Colonic mucosa (tissue), 4 donors: ENCODE data around the gene NDUFA13. TPM values are rescaled to one million over a fixed set of nuclear protein-coding genes. Genes with fewer than 3 reads are reported as not detected.

Experiments
- DNase-seq: peaks from one replicate; pipeline ENCODE4 v3.0.0-alpha.2; 2020
- H3K27ac ChIP-seq: fragments of 200-600 bp; one replicate; pipeline ENCODE4 v1.8.0; 2021
- H3K27me3 ChIP-seq: fragments of 200-600 bp; one replicate; pipeline ENCODE4 v1.8.0; 2021
- H3K36me3 ChIP-seq: fragments of 200-600 bp; one replicate; pipeline ENCODE4 v1.8.0; 2021
- H3K4me1 ChIP-seq: fragments of 200-600 bp; one replicate; pipeline ENCODE4 v1.8.0; 2021; ENCODE audit warnings: mild to moderate bottlenecking
- H3K4me3 ChIP-seq: fragments of 200-600 bp; one replicate; pipeline ENCODE4 v1.8.0; 2021
- H3K9ac ChIP-seq, 2 donors: one replicate each; pipeline ENCODE4 v1.7.0; 2013; ENCODE audit warnings: control low read depth in 2 of 2, low read depth in 2 of 2, low read length in 2 of 2
- H3K9me3 ChIP-seq: fragments of 200-600 bp; one replicate; pipeline ENCODE4 v1.8.0; 2021
- intact Hi-C: fragments of 100-400 bp; cut with DNase I; formaldehyde crosslinking; loops from one replicate; pipeline ENCODE4 v1.14.1; 2022
- total RNA-seq, 2 donors: library from RNA; stranded (reverse); fragmentation: NEBNext Ultra II Directional in 1 of 2; extraction: Animal tissue kit (Norgen Biotek cat#: 25700) in 1 of 2; gene quantifications; one replicate each; pipeline ENCODE4 v1.2.1, GENCODE V29; 2021
- TF ChIP-seq, protein P1 (sequence below): fragments of 200-600 bp; IDR thresholded peaks from one replicate; pipeline ENCODE4 v1.8.0; 2022; ENCODE audit warnings: antibody characterized with exemption, mild to moderate bottlenecking
- donor health status: healthy.
- donor health status: DM: no; HTN: no; CAD: no.
- donor health status: DM: no; HTN: no; CAD: no.

The NDUFA13 gene
- total RNA-seq, 2 donors from 2014 or later: 399 to 494 TPM

DNA sequence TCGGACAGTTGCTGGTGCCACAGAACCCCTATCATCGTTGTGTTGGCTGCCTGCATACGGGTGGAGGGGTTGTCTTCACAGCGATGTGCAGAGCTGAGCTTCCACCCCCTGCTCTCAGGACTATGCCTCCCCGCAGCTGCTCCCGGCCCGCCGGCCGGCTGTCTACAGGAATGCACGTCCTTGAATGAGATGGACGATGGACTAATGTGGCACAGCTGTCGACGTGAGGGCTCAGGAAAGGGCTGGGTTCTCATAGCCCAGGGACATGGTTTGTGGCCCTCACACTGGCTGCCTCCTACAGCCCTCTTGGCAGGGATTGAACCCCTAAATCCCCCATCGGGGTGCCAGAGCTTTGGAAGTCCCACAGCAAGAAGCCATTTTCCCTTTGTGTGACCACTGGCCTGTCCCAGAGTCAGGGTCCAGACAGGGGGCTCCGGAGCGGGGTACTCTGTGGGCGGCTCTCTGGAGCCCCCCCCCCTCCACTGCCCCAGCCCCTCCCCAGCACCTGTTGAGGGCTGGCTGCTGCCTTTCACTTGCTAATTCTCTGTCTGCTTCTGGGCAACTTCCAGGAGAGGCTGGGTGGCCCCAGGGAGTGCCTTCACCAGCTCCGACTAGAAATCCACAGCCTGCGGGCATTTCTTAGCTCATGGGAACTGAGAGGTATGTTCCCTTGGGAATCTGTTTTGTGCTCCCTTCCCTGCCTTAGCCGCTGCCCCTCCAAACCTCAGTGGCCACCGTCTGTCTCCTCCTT lies 40.8 kb upstream of the NDUFA13 start:
- H3K9me3 ChIP-seq: no peaks in the 10 kb centered on the region
- no peak overlapping the region for H3K27ac ChIP-seq
- TF ChIP-seq, protein P1, sequence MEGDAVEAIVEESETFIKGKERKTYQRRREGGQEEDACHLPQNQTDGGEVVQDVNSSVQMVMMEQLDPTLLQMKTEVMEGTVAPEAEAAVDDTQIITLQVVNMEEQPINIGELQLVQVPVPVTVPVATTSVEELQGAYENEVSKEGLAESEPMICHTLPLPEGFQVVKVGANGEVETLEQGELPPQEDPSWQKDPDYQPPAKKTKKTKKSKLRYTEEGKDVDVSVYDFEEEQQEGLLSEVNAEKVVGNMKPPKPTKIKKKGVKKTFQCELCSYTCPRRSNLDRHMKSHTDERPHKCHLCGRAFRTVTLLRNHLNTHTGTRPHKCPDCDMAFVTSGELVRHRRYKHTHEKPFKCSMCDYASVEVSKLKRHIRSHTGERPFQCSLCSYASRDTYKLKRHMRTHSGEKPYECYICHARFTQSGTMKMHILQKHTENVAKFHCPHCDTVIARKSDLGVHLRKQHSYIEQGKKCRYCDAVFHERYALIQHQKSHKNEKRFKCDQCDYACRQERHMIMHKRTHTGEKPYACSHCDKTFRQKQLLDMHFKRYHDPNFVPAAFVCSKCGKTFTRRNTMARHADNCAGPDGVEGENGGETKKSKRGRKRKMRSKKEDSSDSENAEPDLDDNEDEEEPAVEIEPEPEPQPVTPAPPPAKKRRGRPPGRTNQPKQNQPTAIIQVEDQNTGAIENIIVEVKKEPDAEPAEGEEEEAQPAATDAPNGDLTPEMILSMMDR: no peak
- no peak overlapping the region for H3K4me3 ChIP-seq
- intact Hi-C loops: no loop called here
- H3K4me1 ChIP-seq: peaks cover 8% of the 10 kb centered on the region
- H3K9ac ChIP-seq: no peak overlapping the region
- H3K27me3 ChIP-seq: no peaks in the 10 kb centered on the region
- no peaks in the 10 kb centered on the region for H3K36me3 ChIP-seq
- DNase-seq: no peak

DNA sequence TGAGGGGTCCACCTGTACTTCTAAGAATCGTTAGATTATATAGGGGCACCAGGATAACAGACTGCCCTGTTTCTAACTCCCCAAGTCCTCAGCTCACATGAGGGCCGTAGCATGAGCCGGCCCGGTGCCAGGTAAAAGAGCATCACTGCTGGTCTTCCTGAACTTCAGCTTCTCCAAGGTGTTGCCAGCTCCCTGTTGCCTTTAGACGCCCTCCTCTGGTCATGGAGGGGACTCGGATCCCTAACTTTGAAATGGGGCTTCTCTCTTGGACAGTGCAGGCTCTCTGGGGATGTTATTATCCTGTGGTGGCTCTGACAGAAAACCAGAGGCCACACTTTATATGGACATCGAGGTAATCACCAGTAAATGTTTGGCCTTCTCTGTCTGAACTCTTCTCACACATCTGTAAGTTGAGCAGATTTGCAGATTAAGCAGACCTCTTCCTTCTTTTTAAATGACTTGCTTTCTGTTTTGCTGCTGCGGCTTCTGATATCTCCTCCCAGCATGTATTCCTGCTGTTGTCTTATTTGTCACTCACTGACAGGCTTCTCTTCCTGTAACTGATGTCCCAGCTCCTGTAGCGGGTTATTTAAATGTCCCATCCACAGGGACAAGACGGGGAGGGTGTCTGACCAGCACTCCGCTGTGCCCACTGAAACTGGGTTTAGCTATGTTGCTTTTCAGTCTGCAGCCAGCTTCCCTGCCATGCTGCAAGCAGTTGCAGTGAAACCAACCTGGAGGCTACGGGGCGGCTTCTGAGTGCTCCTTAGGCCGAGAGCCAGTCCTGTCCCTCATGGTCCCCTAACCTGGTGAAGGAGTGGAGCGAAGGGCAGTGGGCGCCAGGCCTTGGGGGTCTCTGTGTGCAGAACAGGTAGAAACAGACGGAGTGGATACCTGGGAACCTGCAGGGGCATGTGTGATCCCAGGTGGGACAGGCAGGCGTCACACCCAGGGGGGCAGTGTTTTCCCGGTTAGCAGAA lies 39.9 kb upstream of the NDUFA13 start:
- intact Hi-C loops: no loop called here
- Histone ChIP-seq H3K4me1 (peaks cover 8% of the 10 kb centered on the region), H3K9me3 (no peaks in the 10 kb centered on the region), H3K9ac (peak overlapping the region in 1 of 2 donors; percentile 26), H3K4me3 (no peak overlapping the region), H3K36me3 (no peaks in the 10 kb centered on the region), H3K27ac (no peak overlapping the region), H3K27me3 (no peaks in the 10 kb centered on the region)
- DNase-seq: no peak
- TF ChIP-seq, protein P1: no peak

DNA sequence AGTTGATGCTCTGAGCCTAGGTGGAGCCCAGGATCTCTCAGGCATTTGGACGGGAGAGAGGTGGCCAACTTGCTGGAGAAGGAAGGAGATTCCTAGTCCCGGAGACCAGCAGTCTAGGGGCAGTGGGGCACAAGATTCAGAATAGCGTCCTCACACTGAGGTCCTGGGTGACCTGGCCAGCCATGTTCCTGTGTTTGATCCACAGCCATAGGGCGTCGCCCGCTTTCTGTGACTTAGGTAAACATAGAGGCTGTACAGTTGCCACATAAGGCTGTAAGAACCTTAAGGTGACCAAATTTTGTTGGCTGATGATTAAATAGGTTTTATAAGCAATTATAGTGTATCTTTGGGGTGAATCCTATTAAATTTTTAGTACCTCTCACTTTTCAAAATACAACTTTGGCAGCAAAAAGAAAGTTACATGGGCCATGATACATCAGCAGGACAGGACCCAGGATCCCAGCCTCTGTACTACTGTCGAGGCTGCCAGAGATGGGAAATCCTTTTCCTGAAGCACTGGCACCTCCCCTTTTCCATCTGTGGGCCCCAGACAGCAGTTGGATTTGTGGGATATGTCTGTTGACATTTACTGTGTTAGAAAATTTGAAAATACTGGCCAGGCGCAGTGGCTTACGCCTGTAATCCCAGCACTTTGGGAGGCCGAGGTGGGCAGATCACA lies 38.2 kb upstream of the NDUFA13 start:
- no peaks in the 10 kb centered on the region for H3K27me3 ChIP-seq
- H3K36me3 ChIP-seq: no peaks in the 10 kb centered on the region
- H3K9me3 ChIP-seq: no peaks in the 10 kb centered on the region
- TF ChIP-seq, protein P1: no peak
- H3K27ac ChIP-seq: no peak overlapping the region
- H3K4me1 ChIP-seq: peaks cover 8% of the 10 kb centered on the region
- peak; percentile 75 for DNase-seq
- intact Hi-C loops: no loop called here
- H3K9ac ChIP-seq: no peak overlapping the region
- H3K4me3 ChIP-seq: no peak overlapping the region

DNA sequence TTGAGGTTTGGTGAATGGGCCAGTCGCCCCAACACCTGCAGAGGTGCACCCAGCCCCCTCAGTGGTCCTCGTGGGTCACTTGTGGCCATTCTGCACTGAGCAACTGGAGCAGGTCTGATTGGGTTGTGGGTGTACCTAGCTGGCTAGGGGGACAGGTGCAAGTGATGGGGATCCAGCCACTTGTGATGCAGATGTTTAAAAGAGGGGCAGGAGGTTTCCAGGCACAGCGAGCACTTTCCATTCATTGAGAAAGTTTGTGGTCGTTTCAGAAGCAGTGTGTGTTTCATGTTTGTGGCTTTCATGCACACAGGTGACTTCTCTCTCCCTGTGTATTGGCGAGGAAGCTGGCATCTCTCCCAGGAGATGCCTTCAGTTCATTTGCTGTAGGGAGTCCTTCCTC lies 35.3 kb upstream of the NDUFA13 start:
- no peaks in the 10 kb centered on the region for H3K27me3 ChIP-seq
- no peak overlapping the region for H3K27ac ChIP-seq
- peaks cover 8% of the 10 kb centered on the region for H3K4me1 ChIP-seq
- no peak overlapping the region for H3K4me3 ChIP-seq
- TF ChIP-seq, protein P1: no peak
- H3K9ac ChIP-seq: no peak overlapping the region
- H3K9me3 ChIP-seq: no peaks in the 10 kb centered on the region
- no peaks in the 10 kb centered on the region for H3K36me3 ChIP-seq
- intact Hi-C loops: no loop called here
- DNase-seq: no peak
